SK-N-SH (cell line): ENCODE measurements around the gene MAP3K5. TPM values are rescaled to one million over a fixed set of nuclear protein-coding genes. Genes with fewer than 3 reads are reported as not detected.

ENCODE experiments used
- CTCF ChIA-PET: fragments of 300-600, 350-600 bp; formaldehyde crosslinking; extraction: SDS; loops from one replicate; lab custom pipeline; 2021; lab: Yijun Ruan, JAX
- POLR2A ChIA-PET: fragments of 350-600 bp; sonication (Branson Sonifier 250); formaldehyde crosslinking; extraction: SDS; loops from one replicate; lab custom pipeline; 2020; ENCODE audit warnings: antibody characterized with exemption, inconsistent platforms; lab: Yijun Ruan, JAX
- DNase-seq: peaks from one replicate; pipeline ENCODE4 v3.0.0; 2012
- H2AFZ ChIP-seq: fragments of 200-600 bp; sonication (generic); 2 replicates; pipeline ENCODE4 v1.8.1; 2016; ENCODE audit warnings: antibody characterized with exemption, mild to moderate bottlenecking, low read depth
- H3F3A ChIP-seq: fragments of 200-600 bp; sonication (generic); replicated peaks from 2 replicates; pipeline ENCODE3; 2016; ENCODE audit warnings: antibody characterized with exemption, mild to moderate bottlenecking; ENCODE audit not compliant: insufficient read depth
- H3K27ac ChIP-seq, 2 experiments: fragments of 200-500 bp in 1 of 2; fragments of 200-600 bp in 1 of 2; sonication (Bioruptor generic) in 1 of 2; sonication (generic), shearing (Covaris generic) in 1 of 2; 2 replicates each; pipeline versions ENCODE4 v1.5.1 to v1.6.1; 2014 to 2016; ENCODE audit warnings: low read depth in 2 of 2, inconsistent platforms in 1 of 2, low read length in 1 of 2, mild to moderate bottlenecking in 1 of 2, mixed read lengths in 1 of 2
- H3K27me3 ChIP-seq: fragments of 200-600 bp; sonication (generic), shearing (Covaris generic); 2 replicates; pipeline ENCODE4 v1.6.1; 2016; ENCODE audit warnings: mixed run types; ENCODE audit not compliant: insufficient read depth
- H3K36me3 ChIP-seq, 2 experiments: fragments of 200-500 bp in 1 of 2; fragments of 200-600 bp in 1 of 2; sonication (Bioruptor generic) in 1 of 2; sonication (generic) in 1 of 2; replicated peaks in 1 of 2; 2 replicates each; pipeline versions ENCODE3 to v1.5.1; 2014 to 2016; ENCODE audit warnings: low read length in 1 of 2, mild to moderate bottlenecking in 1 of 2; ENCODE audit not compliant: insufficient read depth in 2 of 2, control insufficient read depth in 1 of 2
- H3K4me1 ChIP-seq, 2 experiments: fragments of 200-500 bp in 1 of 2; fragments of 200-600 bp in 1 of 2; sonication (Bioruptor generic) in 1 of 2; sonication (generic), shearing (Covaris generic) in 1 of 2; 2 replicates each; pipeline versions ENCODE4 v1.5.1 to v1.6.1; 2014 to 2016; ENCODE audit warnings: low read depth in 1 of 2, low read length in 1 of 2, mixed run types in 1 of 2; ENCODE audit not compliant: insufficient read depth in 2 of 2, control insufficient read depth in 1 of 2
- H3K4me2 ChIP-seq: fragments of 200-600 bp; sonication (generic), shearing (Covaris generic); 2 replicates; pipeline ENCODE4 v1.6.1; 2017; ENCODE audit warnings: mixed run types
- H3K4me3 ChIP-seq, 2 experiments: fragments of 200-500 bp in 1 of 2; fragments of 200-600 bp in 1 of 2; sonication (Bioruptor generic) in 1 of 2; sonication (generic), shearing (Covaris generic) in 1 of 2; 2 replicates each; pipeline versions ENCODE4 v1.5.1 to v1.8.1; 2014 to 2016; ENCODE audit warnings: low read depth in 2 of 2, inconsistent platforms in 1 of 2, low read length in 1 of 2, mild to moderate bottlenecking in 1 of 2, mixed read lengths in 1 of 2, moderate library complexity in 1 of 2
- H3K79me2 ChIP-seq: fragments of 200-600 bp; sonication (generic); 2 replicates; pipeline ENCODE4 v1.8.1; 2017; ENCODE audit warnings: mild to moderate bottlenecking; ENCODE audit not compliant: insufficient read depth
- H3K9ac ChIP-seq: fragments of 200-600 bp; sonication (generic); 2 replicates; pipeline ENCODE4 v1.6.1; 2017; ENCODE audit warnings: mixed run types
- H3K9me2 ChIP-seq: fragments of 200-600 bp; sonication (generic); 2 replicates; pipeline ENCODE4 v1.6.1; 2017; ENCODE audit warnings: mixed run types
- H3K9me3 ChIP-seq: fragments of 200-600 bp; sonication (generic); 2 replicates; pipeline ENCODE4 v1.6.1; 2017; ENCODE audit warnings: mixed run types, mild to moderate bottlenecking, moderate library complexity
- H4K20me1 ChIP-seq: fragments of 200-600 bp; sonication (generic); 2 replicates; pipeline ENCODE4 v1.6.1; 2017; ENCODE audit warnings: mild to moderate bottlenecking, mixed run types; ENCODE audit not compliant: insufficient read depth
- CHD2 ChIP-seq: fragments of 150-350 bp; IDR thresholded peaks from 2 replicates; pipeline ENCODE4 v1.6.1; 2018; ENCODE audit warnings: low read length; ENCODE audit not compliant: partially characterized antibody
- FOXM1 ChIP-seq: IDR thresholded peaks from 2 replicates; pipeline ENCODE4 v1.4.0; 2012; ENCODE audit warnings: low read depth, mild to moderate bottlenecking
- GABPA ChIP-seq: IDR thresholded peaks from 2 replicates; pipeline ENCODE4 v1.4.0; 2012; ENCODE audit warnings: low read depth, mild to moderate bottlenecking
- JUND ChIP-seq: IDR thresholded peaks from 2 replicates; pipeline ENCODE4 v1.4.0; 2012
- TCF12 ChIP-seq: IDR thresholded peaks from 2 replicates; pipeline ENCODE4 v1.4.0; 2012
- WGBS: methylation state at CpG from one replicate; pipeline ENCODE4 v1.1.6; 2017; ENCODE audit warnings: low lambda C conversion rate; 5-methylcytosine and 5-hydroxymethylcytosine counted together
- polyA plus RNA-seq, 3 experiments: library from polyadenylated mRNA; depleted of rRNA; stranded (reverse); fragments of >200 nt; gene quantifications; 2 replicates each; pipeline ENCODE4 v1.2.3, GENCODE V29; 2012
- TF ChIP-seq, protein P1 (sequence below): fragments of 150-350 bp; IDR thresholded peaks from 2 replicates; pipeline ENCODE4 v1.6.1; 2016; ENCODE audit warnings: mild to moderate bottlenecking, low read depth, low read length
- TF ChIP-seq, protein P2 (sequence below): IDR thresholded peaks from 2 replicates; pipeline ENCODE4; 2012

Gene MAP3K5
- polyA plus RNA-seq, 1 of the 3 experiments (the other 2 are of a cell fraction): 1.4 TPM

DNA sequence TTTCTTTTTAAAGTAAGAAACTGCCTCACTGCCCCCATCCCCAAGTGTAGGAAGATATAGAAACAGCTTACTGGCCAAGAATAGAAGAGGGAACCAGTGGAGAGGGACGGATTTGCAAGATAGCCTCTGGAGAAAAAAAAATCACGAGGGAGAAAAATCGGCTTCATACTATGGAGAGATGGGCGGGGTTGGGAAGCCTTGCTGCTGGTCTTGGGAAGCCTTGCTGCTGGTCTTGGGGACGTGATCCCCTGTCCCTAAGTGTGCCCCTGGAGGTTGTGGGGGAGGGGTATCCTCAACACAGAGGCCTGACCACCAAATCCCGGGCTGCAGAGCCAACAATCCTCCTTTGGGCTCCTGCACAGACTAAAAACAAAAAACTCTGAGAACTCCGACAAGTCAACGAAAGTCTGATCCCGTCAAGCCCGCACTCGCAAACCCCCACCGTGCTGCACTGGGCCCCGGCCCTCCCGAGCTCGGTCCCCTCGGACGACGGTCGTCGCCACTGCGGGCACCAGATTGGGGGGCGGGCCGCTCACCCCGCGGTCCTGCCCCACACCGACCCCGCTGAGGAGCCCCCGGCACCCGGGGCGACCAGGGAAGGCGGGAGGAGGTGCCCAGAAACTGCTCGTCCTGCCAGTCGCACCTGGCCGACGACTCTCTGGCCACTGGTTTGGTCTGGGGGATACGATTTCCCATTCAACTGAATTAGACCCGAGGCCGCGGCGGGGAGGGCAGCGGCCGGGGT, 242.8 kb downstream of the MAP3K5 start:
- WGBS: 10% methylated on average over 14 of the region's 42 CpGs
- Histone ChIP-seq H3K4me1 (peaks cover 0 to 16% of the 10 kb centered on the region in 2 experiments; a peak in 2 of 4 replicates), H3K27ac (peak overlapping the region in 1 of 2 experiments; percentile 55; a peak in 1 of 4 replicates), H3K4me3 (peak overlapping the region; percentile 70 to 77), H3K4me2 (peak overlapping the region; percentile 84), H3K9me3 (no peaks in the 10 kb centered on the region), H3K79me2 (no peaks in the 10 kb centered on the region), H3K36me3 (no peaks in the 10 kb centered on the region), H2AFZ (peak overlapping the region; percentile 79; the same call in 1 of the 2 replicates), H3K27me3 (peaks cover 12% of the 10 kb centered on the region; the same call in 1 of the 2 replicates), H3K9ac (peak overlapping the region; percentile 34; the same call in 1 of the 2 replicates), H3F3A (peaks cover 3% of the 10 kb centered on the region), H3K9me2 (no peaks in the 10 kb centered on the region), H4K20me1 (no peaks in the 10 kb centered on the region)
- DNase-seq: peak; percentile 75
- ChIA-PET POLR2A (interaction anchor here (1.3 to 1.6 kb wide), 2 partner anchors 260 kb away, joined by 4 to 6 read pairs; partner anchors contain the start of gene BCLAF1), CTCF (interaction anchor here (0.5 to 4.9 kb wide), 60 partner anchors 8 to 1052 kb away, joined by 3 to 41 read pairs (median 4); partner anchors contain the start of genes AHI1, BCLAF1, MAP3K5 and MTFR2)
- TF ChIP-seq TCF12: no peak
- TF ChIP-seq CHD2: peak; percentile 30
- TF ChIP-seq FOXM1: no peak

DNA sequence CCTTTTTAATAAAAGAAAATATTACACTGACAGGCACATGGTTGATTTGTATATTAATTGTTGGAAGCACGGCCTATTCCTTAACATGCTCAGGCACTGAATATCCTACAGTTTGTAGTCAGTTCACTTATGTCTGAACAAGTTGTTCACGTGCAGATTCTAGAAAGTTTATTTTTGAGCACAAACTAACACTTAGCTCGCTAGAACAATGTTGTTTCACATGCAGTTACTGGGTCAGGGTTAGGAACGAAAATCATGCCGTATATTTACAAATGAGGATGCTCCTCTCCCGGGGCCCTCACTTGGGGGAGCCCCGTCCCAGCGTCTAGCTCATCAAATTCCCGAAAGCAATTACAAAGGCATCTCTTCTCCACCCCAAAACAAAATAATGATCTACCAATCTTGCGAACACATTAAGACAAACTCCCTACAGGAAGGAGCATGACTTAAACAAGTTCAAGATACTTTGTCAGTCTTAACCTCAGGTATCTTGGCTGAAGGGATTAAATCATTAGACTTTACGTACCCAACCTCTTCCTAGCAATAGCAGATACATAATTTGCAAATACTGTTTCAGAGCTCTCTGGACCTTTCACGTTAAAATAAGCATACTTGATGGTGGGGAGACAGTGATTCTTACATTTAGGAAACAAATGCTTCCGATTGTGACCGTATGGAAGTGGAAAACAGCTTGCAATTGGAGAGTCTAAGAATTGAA, 243.5 kb downstream of the MAP3K5 start:
- Histone ChIP-seq H3K27me3 (peaks cover 12% of the 10 kb centered on the region; the same call in 1 of the 2 replicates), H3K27ac (no peak overlapping the region)
- WGBS: 80% methylated on average over 14 of the region's 14 CpGs
- no peak for TF ChIP-seq JUND
- TF ChIP-seq, protein P1, sequence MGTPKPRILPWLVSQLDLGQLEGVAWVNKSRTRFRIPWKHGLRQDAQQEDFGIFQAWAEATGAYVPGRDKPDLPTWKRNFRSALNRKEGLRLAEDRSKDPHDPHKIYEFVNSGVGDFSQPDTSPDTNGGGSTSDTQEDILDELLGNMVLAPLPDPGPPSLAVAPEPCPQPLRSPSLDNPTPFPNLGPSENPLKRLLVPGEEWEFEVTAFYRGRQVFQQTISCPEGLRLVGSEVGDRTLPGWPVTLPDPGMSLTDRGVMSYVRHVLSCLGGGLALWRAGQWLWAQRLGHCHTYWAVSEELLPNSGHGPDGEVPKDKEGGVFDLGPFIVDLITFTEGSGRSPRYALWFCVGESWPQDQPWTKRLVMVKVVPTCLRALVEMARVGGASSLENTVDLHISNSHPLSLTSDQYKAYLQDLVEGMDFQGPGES: no peak
- TF ChIP-seq, protein P2, sequence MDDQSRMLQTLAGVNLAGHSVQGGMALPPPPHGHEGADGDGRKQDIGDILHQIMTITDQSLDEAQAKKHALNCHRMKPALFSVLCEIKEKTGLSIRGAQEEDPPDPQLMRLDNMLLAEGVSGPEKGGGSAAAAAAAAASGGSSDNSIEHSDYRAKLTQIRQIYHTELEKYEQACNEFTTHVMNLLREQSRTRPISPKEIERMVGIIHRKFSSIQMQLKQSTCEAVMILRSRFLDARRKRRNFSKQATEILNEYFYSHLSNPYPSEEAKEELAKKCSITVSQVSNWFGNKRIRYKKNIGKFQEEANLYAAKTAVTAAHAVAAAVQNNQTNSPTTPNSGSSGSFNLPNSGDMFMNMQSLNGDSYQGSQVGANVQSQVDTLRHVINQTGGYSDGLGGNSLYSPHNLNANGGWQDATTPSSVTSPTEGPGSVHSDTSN: no peak
- no peak for TF ChIP-seq GABPA
- TF ChIP-seq, all 33 proteins: peak for 0
- no peak overlapping the region for H3K4me2 ChIP-seq
- no peak for DNase-seq
- peaks cover 0 to 16% of the 10 kb centered on the region in 2 experiments; a peak in 2 of 4 replicates for H3K4me1 ChIP-seq
- H3K9me2 ChIP-seq: no peaks in the 10 kb centered on the region
- peaks cover 3% of the 10 kb centered on the region for H3F3A ChIP-seq
- no peaks in the 10 kb centered on the region for H3K79me2 ChIP-seq
- H3K4me3 ChIP-seq: peak overlapping the region in 1 of 2 experiments; percentile 77; a peak in 2 of 4 replicates
- POLR2A ChIA-PET: interaction anchor here (1.6 kb wide), 1 partner anchor 259 kb away, joined by 4 read pairs; the partner anchor contains the start of gene BCLAF1
- H2AFZ ChIP-seq: no peak overlapping the region
- no peak overlapping the region for H3K9ac ChIP-seq
- no peaks in the 10 kb centered on the region for H3K9me3 ChIP-seq
- CTCF ChIA-PET: interaction anchor here (0.5 to 4.9 kb wide), 21 partner anchors 9 to 267 kb away, joined by 3 to 41 read pairs (median 3); partner anchors contain the start of gene MAP3K5
- H3K36me3 ChIP-seq: no peaks in the 10 kb centered on the region
- H4K20me1 ChIP-seq: no peaks in the 10 kb centered on the region
